NT2/D1 (cell line): ENCODE measurements around the gene KIAA0586.

ENCODE experiments used
- YY1 ChIP-seq: IDR thresholded peaks from 2 replicates; pipeline ENCODE4 v1.6.1; 2011; ENCODE audit not compliant: insufficient read length, insufficient read depth
- ZNF274 ChIP-seq: IDR thresholded peaks from 2 replicates; pipeline ENCODE4 v1.6.1; 2011; ENCODE audit warnings: mild to moderate bottlenecking, low read depth, low read length

- TF ChIP-seq YY1 (no peak), ZNF274 (no peak)
These were observed 28.6 kb upstream of the KIAA0586 start for GRCh38 chr14:58398895-58399294.
